Fibroblast of skin of left quadriceps (primary cell): ENCODE measurements around the gene MLXIP.
A peak's percentile ranks its signal among the peaks of the same experiment; 100 is the strongest.

Experiments
- DNase-seq, 2 experiments: peaks; one replicate each; pipeline ENCODE4 v3.0.0-alpha.2; 2013; ENCODE audit warnings: low read depth in 2 of 2

Gene MLXIP

DNA sequence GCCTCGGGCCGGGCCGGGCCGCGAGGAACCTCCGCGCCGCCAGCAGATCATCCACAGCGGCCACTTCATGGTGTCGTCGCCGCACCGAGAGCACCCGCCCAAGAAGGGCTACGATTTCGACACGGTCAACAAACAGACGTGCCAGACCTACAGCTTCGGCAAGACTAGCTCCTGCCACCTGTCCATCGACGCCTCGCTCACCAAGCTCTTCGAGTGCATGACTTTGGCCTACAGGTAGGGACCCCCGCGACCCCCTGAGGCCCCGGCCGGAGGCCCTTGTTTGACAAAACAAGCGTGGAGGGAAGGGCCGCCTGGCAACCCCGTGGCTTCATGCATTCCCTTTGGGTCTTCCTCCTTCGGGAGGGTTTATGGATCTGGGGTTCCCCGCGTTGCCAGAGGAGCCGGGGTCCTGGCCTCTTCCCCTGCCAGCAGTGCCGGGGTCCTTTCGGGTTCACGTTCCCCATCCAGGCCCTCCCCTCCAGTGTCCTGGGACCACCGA, 526 bp downstream of the MLXIP start:
- no peak for DNase-seq

DNA sequence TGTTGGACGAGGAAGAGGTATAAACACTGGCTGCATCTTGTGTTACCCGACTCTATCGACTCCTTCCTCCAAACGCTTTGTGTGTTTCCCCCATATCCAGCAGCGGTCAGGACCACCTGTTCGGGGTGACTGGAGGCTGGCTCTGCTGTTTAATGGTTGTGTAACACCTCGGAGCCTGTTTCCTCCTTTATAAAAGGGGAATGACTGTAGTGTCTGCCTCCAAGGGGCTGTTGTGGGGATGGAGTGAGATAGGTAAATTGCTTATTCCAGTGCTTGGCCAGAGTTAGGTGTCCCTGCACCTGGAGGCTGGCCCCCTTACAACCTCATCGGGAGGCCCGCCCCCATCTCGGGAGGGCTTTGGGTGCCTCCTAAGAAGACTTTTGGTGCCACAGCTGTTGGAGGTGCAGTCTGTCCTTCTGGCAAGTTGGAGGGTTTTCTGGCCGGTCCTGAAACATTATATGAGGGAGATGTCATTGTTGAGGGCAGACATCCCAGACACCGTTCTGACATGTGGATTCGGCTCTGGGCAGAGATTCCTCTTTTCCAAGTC, 1.1 kb downstream of the MLXIP start:
- DNase-seq, result no peak

DNA sequence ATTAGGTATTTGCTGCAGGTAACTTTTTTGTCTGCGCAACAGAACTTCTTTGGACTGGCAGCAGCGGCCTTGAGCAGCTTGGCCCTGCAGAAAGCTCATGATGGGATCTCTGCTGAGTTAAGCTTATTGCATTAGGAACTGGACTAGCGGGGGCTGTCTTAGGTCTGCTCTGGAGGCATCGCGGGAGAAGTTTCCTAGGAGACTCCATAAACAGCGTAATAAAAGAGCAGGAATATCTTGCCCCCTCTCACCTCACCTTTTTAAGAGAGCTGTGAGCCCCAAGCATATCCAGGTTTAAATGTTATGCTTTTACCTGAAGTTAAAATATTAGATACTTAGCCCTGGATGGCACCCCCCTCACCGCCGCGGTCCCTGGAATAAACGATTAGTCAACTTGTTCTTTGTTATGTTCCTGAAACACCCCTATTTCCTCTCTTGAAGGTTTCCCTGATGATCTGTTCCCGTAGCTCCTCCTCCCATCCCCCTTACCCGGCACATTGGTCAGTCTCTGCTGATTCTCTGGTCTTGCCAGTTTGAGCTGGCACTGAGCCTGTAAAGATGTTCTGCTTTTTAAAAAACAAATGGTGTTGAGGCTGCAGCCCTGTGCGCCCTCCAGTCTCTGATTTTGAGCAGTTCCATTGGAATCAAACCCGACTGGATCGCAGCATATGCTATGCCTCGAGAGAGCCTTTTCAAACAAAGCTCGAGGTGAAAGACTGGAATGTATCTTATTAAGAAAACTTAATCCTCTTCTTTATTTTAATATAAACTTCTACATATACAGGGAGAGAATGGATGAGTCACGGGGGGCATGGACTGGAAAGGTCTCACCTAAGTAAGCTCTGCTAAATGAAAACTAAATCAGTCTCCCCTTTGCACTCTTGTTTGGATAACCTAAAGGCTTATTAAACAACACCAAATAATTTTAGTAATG, 1.9 kb downstream of the MLXIP start:
- DNase-seq, result no peak

DNA sequence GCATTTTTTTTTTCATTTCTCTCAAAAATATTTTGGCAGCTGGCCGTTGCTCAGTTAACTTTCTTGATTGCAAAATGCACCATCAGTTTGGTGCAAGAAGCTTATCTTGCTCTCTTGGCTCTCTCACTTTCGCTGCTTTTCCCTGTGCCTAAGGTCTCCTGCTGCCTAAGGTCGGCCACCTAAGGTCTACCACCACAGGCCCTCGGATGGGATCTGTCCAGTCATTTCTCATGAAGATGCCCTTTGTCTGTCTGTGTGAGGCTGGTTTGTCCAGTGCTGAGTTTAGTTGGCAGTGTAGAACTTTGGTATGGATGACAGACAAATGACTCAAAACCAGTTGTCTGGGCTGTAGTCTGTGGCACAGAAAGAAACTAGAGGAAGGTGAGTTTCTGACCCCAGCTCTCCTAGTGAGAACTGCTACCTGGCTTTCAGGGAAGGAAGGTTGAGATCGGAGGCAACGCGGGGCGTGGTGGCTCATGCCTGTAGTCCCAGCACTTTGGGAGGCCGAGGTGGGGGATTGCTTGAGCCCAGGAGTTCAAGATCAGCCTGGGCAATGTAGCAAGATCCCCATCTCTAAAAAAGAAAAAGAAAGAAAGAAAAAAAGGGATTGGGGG, 2.6 kb downstream of the MLXIP start:
- no peak for DNase-seq

DNA sequence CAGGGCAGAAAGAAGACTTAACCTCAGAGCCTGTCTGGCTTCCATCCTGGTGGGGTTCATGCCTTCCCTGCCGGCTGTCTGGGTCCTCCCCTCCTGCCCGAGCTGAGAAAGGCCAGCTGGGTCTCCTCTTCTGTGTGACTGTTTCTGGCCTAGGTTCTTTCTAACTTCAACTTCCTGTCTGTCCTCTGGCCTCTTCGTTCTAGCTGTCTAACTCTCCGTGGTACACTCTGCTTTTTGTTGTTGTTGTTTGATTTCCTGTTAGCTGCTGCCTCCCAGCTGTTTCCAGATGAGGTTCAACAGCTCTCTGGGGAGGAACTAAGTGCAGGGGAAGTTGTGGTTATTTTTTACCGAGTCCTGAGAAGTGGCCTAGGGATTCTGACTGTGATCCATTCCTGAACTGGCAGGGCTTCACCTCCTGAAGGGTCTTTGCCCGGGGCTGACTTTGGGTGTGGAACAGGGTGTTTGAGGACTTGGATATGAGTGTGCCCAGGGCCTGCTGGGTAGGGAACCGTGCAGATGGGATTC, 3.2 kb downstream of the MLXIP start:
- DNase-seq, result no peak

DNA sequence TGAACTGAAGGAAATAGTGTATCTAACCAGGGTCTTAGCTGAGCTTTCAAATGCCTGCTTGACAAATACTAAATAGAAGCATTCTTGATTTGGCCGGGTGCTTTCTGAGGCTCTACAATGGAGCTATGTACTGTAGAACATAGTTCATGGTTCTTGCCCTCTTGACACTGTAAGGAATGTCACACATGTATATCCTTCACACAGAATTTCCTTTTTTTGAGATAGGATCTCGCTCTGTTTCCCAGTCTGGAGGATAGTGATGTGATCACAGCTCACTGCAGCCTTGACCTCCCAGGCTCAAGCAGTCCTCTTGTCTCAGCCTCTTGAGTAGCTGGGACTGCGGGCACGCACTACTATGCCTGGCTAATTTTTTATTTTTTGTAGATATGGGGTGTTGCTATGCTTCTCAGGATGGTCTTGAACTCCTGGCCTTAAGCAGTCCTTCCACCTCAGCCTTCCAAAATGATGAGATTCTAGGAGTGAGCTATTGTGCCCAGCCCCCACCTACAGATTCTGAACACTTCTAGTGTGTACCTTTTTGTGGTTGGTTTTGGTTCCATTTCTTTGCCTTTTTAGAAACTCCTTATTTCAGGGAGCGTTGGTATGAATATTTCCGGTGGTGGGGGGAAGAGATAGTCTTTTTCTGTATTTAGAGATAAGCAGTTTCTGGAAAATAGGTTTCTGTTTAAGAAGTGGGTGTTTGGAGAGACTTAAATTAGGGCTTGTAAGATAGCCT, 4.2 kb downstream of the MLXIP start:
- no peak for DNase-seq

DNA sequence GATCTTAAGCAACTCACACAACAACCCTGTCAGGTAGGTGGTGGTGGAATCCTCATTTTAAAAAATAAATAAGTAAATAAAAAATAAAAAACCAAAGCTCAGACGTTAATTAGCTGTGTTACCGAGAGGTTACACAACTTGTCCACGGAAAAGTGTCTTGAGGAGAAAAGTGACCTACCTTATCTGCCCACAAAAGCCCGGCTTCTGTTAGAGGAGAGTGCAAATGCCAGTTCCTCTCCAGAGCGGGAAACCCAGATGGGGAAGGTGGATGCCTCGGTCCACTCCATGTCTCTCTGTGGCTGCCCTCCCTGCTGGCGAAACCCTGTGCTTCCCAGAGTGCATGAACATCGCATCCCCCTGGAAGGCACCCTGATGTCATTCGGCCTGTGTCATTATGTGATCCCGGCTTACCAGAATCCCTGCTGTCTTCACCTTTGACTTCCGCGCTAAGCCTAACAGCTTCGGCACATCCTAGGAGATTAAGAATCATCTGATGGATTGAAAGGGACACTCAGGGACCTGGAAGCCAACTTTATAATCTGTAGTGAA, 6.4 kb downstream of the MLXIP start:
- no peak for DNase-seq

DNA sequence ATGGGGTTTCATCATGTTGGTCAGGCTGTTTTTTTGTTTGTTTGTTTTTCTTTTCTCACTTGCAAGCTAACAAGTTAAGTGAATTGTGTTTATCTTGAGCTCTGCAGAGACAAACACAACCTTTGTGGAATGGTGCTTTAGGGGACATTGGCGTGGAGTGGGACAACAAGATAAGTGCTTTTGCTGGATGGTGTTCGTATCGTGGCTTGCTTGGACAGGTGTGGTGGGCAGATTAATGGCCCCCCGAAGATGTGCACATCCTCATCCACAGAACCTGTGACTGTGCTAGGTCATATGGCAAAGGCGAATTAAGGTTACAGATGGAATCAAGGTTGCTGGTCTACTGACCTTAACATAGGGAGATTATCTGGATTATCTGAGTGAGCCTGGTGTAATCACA, 7.0 kb downstream of the MLXIP start:
- no peak for DNase-seq

DNA sequence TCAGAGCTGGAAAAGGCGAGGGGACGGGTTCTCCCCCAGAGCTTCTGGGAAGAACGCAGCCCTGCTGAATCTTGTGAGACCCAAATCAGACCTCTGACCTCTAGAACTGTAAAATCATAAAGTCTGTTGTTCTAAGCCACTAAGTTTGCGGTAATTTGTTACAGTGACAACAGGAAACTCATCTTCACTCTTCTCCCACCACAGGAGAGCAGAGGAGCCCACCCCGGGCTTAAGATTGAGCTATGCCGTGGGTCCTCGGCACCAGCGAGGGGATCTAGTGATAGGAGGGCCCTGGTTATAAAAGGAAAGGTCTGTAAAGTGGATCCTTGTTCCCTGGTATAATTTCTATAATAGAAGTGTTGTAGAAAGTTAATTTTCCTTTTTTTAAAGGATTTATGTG, 7.6 kb downstream of the MLXIP start:
- no peak for DNase-seq

DNA sequence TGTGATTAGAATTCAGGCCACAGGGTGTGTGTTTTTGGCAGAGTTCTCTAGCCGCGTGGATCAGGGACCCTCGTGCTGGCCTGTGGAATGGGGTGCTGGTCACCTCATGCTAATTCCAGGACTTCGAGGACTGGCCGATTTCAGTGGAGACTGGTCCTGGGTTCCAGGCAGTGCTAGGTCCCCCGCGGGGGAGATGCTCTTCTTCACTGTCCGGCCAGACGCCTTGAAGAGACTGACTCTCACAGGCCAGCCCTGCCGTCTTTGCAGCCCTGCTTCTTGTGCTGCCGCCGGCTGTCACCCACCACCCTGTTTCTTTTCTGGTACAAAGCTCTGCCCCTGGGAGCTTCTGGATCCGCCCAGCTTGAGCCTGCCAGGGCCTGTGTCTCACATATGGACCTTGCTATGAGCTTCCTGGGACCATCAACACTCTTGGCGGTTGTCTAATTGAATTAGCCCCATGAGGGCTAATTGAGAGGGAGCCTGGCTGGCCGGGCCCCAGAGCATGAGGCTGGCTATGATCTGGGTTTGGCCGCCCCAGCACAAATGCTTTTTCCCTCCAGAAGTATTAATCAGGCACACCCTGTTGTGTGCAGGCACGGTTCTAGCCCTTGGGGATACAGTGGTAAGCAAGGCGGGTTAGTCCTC, 8.2 kb downstream of the MLXIP start:
- DNase-seq, result no peak

DNA sequence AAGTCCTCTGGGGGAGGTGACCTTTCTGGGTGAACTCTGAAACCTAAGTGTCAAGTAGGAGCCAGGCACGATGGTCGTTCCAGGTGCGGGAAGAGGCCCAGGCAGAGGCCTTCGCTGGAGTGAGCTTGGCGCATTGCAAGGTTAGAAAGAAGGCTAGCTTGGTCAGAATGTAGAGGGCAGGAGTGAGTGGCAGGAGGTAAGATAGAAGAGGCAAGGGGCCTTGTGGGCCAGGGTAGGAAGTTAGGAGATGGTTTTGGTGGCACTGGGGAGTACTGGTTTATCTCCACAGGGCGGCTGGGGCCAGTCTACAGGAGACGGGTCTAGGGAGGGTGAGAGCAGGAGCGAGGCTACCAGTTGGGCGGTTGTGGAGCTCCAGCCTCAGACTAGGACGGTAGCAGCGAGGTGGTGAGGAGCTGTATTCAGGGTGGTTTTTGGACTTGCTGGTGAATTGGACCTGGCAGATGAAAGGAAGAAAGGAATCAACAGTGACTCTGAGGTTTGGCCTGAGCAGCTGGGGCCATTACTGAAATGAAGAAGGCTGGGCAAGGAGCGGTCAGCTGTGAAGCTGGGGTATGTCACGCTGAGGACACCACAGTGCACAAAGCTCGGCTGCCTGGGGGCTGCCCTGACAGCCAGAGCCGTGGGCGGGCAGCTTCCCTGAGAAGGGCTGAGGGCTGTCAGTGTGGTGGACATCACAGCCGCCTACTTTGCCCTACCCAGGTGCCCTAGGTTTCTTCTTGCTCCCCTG, 9.0 kb downstream of the MLXIP start:
- no peak for DNase-seq

DNA sequence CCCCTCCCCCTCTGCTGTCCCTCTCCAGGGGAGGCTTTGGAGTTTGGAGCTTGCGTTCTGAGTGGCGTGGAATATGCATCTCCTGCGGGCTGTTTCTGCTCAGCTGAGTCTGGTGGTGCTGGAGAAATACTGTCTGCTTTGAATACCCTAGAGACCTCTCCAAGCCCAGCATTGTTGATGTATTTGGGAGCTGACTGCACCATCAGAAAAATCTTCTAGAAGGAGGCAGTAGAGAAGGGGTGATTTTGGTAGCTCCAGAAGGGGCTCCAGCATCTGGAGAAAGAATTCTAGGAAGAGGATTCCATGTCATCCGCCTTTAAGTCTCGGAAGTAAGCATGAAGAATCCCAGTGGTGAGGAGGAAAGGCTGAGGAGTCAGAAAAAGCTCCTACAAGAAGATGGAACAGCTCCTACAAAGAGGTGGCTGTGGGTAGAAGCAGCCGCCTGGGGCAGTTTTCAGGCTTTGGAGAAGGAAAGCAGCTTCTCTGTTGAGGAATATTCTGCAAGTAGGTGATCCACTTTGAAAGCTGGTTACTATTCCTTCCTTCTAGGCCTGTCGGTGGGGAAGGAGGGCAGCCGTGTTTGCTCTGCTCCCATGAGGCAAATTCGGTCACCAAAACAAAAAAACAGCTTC, 9.7 kb downstream of the MLXIP start:
- DNase-seq, result no peak

DNA sequence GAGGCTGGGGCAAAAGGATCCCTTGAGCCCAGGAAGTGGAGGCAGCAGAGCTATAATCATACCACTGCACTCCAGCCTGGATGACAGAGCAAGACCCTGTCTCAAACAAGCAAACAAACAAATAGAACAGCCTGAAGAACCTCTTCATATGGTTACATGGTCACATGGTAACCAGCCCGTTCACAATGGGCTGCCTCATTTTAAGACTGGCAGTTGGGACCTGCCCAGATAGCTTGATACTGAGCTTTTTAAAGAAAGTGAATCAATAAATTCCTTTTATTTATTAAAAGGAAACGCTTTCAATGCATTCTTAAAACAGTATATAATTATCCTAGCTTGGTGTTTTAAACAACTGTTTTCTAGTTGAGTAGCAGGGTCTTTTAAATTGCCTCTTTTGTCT, 10.5 kb downstream of the MLXIP start:
- no peak for DNase-seq

DNA sequence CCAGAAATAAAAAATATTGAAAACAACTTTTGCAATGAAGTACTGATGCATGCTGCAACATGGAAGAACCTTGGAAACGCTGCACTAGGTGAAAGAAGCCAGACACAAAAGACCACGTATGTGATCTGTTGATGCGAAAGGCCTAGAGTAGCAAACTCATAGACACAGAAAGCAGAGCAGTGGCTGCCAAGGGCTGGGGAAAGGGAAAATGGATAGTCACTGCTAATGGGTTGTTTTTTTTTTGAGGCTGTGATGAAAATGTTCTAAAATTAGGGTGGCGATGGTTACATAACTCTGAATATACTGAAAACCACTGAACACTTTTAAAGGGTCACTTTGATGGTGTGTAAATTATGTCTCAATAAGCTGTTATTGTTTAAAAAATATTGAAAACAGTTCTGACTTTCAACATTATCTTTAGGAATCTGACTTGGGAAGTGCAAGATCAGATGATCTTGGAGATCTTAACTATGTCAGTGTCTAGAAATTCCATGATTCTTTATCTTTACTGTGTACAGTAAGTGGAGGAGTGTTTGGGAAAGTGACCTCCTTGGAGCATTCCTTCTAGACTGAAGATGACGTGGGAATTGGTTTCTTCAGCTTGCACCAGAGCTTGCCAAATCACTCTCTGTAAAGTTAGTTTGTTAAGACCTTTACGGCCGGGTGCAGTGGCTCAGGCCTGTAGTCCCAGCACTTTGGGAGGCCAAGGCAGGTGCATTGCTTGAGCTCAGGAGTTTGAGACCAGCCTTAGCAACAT, 12.4 kb downstream of the MLXIP start:
- DNase-seq, result peak in 1 of 2 experiments; percentile 56

DNA sequence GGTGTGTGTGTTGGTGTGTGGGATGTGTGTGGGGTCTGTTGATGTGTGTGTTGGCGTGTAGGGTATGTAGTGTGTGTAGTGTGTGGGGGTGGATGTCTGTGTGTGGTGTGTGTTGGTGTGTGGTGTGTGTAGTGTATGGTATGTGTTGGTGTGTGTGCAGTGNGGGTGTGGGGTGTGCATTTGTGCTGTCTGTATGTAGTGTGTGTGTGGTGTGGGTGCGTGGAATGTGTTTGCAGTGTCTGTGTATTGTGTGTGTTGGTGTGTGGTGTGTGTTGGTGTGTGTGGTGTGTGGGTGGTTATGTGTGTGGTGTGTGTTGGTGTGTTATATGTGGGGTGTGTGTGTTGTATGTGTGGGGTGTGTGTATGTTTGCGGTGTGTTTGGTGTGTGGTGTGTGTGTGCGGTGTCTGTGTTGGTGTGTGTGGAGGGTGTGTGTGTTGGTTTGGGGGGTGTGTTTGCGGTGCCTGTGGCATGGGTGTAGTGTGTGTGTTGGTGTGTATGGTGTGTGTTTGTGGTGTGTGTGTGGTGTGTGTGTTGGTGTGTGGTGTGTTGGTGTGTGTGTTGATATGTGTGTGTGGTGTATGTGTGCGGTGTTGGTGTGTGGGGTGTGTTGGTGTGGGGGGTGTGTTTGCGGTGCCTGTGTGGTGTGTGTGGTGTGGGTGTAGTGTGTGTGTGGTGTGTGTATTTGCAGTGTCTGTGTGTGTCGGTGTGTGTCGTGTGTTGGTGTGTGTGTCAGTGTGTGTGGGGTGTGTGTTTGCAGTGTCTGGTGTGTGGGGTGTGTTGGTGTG, 14.7 kb downstream of the MLXIP start:
- no peak for DNase-seq

DNA sequence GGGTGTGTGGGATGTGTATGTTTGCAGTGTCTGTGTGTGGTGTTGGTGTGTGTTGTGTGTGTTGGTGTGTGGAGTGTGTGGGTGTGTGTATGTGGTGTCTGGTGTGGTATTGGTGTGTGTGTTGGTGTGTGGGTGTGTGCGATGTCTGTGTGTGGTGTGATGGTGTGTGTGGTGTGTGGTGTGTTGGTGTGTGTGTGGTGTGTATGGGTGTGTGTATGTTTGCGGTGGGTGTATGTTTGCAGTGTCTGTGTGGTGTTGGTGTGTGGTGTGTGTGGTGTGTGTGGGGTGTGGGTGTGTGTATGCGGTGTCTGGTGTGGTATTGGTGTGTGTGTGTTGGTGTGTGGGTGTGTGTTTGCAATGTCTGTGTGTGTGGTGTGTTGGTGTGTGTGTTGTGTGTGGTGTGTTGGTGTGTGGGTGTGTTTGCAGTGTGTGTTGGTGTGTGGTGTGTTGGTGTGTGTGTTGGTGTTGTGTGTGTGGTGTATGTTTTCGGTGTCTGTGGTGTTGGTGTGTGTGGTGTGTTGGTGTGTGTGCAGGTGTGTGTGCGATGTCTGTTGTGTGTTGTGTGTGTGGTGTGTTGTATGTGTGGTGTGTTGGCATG, 15.7 kb downstream of the MLXIP start:
- DNase-seq, result no peak

DNA sequence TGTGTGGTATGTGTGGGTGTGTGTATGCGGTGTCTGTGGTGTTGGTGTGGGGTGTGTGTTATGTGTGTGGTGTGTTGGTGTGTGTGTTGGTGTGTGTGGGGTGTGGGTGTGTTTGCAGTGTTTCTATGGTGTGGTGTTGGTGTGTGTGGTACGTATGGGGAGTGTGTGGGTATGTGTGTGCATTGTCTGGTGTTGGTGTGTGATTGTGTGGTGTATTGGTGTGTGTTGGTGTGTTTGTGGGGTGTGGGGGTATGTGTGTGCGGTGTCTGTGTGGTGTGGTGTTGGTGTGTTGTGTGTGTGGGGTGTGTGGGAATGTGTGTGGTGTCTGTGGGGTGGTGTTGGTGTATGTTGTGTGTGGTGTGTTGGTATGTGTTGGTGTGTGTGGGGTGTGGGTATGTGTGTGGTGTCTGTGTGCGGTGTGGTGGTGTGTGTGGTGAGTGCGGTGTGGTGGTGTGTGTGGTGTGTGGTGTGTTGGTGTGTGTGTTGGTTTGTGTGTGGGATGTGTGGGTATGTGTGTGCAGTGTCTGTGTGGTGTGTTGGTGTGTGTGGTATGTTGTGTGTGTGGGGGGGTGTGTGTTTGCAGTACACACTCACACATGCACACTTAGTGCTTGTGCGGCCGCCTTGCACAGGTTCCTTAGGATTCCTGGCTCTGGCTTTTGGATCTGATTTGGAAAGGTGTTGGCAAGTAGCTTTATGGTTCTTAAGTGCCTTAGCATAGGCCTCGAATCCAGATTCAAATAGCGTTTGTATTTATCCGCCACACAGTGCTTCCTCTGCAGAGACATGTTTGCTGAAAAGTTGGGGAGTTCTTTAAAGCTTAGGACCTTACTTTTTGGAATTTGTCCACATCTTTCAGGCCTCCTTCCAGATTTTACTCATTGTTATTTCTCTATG, 16.4 kb downstream of the MLXIP start:
- DNase-seq, result no peak
